ENCODE data around the gene UNC119. TPM values are rescaled to one million over a fixed set of nuclear protein-coding genes. Genes with fewer than 3 reads are reported as not detected.
"Not testable (repeated sequence)": the region's sequence is repeated elsewhere in the genome, so short reads cannot be mapped to it uniquely, and the experiment has no call there.

The UNC119 gene
- total and polyA plus RNA-seq, 8 donors = 13.6 to 30.9 (median 17.2) TPM

DNA sequence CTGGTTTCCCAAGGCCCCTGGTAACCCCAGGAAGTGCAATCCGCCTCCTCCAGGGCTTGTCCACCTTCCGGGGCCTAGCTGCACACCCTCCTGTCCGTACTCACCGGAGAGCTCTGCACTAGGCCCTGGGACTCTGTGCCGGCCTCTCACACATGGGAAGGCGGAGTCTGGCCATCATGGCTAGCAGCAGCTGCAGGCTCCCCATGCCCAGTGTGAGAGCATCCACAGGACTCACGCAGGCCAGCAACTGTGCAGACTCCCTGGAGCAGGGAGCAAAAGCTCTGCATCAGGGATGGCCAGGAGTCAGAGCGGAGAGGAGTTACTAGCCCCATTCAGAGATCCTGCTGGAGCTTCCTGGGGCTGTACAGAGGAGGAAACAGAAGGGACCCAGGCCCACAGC is 26.0 kb downstream of the UNC119 start:
- H3K9me3 ChIP-seq = no peaks in the 10 kb centered on the region
- H3K4me1 ChIP-seq = peaks cover 6 to 41% (median 34%) of the 10 kb centered on the region in 4 donors
- TF ChIP-seq, protein P1, sequence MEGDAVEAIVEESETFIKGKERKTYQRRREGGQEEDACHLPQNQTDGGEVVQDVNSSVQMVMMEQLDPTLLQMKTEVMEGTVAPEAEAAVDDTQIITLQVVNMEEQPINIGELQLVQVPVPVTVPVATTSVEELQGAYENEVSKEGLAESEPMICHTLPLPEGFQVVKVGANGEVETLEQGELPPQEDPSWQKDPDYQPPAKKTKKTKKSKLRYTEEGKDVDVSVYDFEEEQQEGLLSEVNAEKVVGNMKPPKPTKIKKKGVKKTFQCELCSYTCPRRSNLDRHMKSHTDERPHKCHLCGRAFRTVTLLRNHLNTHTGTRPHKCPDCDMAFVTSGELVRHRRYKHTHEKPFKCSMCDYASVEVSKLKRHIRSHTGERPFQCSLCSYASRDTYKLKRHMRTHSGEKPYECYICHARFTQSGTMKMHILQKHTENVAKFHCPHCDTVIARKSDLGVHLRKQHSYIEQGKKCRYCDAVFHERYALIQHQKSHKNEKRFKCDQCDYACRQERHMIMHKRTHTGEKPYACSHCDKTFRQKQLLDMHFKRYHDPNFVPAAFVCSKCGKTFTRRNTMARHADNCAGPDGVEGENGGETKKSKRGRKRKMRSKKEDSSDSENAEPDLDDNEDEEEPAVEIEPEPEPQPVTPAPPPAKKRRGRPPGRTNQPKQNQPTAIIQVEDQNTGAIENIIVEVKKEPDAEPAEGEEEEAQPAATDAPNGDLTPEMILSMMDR (IDR thresholded peaks at IDR 0.05) = no peak
- TF ChIP-seq EP300 (IDR thresholded peaks at IDR 0.05) (no peak), POLR2AphosphoS5 (IDR thresholded peaks at IDR 0.05) (no peak), POLR2A (IDR thresholded peaks at IDR 0.05) (no peak)
- 62 to 79% (median 70%) methylated on average over 7 to 8 of the region's 8 CpGs for whole genome bisulfite sequencing, 5 donors
- H3K27me3 ChIP-seq = peaks cover 0 to 3% (median 0%) of the 10 kb centered on the region in 3 donors
- no peak overlapping the region for H3K4me3 ChIP-seq
- H3K27ac ChIP-seq = no peak overlapping the region
- intact Hi-C loops (cut with DNase I; ENCODE audit: low total_unique reads) = no loop called here
- DNase-seq = peak in 1 of 2 donors; percentile 27
- H3K36me3 ChIP-seq = no peaks in the 10 kb centered on the region

DNA sequence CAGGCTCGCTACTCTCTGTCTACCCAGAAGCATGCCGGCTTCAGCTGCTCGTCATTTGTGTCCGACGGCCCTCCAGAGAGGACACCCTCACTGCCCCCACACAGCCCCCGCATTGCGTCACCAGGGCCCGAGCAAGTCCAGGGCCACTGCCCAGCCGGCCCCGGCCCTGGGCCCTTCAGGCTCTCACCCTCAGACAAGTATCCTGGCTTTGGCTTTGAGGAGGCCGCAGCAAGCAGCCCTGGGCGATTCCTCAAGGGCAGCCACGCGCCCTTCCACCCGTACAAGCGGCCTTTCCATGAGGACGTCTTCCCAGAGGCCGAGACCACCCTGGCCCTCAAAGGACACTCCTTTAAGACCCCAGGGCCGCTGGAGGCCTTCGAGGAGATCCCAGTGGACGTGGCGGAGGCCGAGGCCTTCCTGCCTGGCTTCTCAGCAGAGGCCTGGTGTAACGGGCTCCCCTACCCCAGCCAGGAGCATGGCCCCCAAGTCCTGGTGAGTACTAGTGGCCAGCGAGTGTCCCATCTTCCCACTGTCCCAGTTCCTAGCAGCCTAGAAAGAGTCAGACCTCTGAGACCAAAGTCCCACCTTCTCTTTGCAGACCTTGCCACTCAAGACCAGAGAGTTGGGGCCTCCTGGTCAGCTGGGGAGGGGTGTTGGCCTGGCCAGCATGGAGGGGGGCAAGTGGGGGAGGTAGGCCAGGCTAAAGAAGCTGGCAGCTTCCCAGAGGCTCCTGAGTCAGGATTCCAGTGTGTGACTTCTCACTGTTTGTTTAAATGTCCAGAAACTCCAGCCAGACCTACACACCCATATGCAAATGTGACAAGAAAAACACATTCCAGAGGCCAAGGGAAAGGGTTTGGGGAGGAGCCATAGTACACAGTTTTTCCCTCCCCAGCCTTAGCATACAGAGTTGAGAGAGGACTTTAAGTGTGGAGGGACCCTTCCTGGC is 27.7 kb downstream of the UNC119 start:
- H3K4me1 ChIP-seq = peaks cover 6 to 41% (median 34%) of the 10 kb centered on the region in 4 donors
- H3K27me3 ChIP-seq = no peaks in the 10 kb centered on the region
- no peak overlapping the region for H3K4me3 ChIP-seq
- peak; percentile 89 to 93 for DNase-seq
- H3K9me3 ChIP-seq = no peaks in the 10 kb centered on the region
- 76 to 91% (median 86%) methylated on average over 7 to 25 of the region's 25 CpGs for WGBS, 5 donors
- intact Hi-C loops (cut with DNase I; ENCODE audit: low total_unique reads) = no loop called here
- H3K27ac ChIP-seq = peak overlapping the region; percentile 25 to 73 (median 67)
- H3K36me3 ChIP-seq = no peaks in the 10 kb centered on the region
- TF ChIP-seq POLR2A (IDR thresholded peaks at IDR 0.05) = no peak
- TF ChIP-seq POLR2AphosphoS5 (IDR thresholded peaks at IDR 0.05) = peak in 1 of 3 donors; percentile 47
- TF ChIP-seq, protein P1 (IDR thresholded peaks at IDR 0.05) = no peak
- TF ChIP-seq EP300 (IDR thresholded peaks at IDR 0.05) = no peak

DNA sequence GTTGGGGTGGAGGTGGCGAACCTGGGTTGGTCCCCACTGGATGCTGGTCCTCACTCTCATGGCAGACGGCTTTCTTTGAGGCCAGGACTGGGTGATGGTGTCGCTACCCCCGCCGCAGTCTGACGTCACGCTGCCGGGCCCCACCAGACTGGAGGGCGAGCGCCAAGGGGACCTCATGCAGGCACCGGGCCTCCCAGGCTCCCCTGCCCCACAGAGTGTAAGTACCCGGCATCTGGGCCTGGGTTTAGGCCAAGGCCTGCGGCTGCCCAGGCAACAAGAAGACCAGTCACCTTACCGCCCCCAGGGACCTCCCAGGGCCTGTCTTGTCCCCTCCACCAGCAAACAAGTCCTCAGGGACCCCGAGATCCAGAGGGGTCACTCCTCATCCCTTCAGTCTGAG is 28.5 kb downstream of the UNC119 start:
- no peaks in the 10 kb centered on the region for H3K36me3 ChIP-seq
- no peak for DNase-seq
- no peaks in the 10 kb centered on the region for H3K9me3 ChIP-seq
- intact Hi-C loops (cut with DNase I; ENCODE audit: low total_unique reads) = no loop called here
- TF ChIP-seq EP300 (IDR thresholded peaks at IDR 0.05) (no peak), POLR2AphosphoS5 (IDR thresholded peaks at IDR 0.05) (no peak), POLR2A (IDR thresholded peaks at IDR 0.05) (no peak)
- TF ChIP-seq, protein P1 (IDR thresholded peaks at IDR 0.05) = no peak
- H3K4me1 ChIP-seq = peaks cover 6 to 41% (median 34%) of the 10 kb centered on the region in 4 donors
- no peaks in the 10 kb centered on the region for H3K27me3 ChIP-seq
- 87 to 92% (median 91%) methylated on average over 12 to 15 of the region's 15 CpGs for WGBS, 5 donors
- no peak overlapping the region for H3K27ac ChIP-seq
- H3K4me3 ChIP-seq = no peak overlapping the region

DNA sequence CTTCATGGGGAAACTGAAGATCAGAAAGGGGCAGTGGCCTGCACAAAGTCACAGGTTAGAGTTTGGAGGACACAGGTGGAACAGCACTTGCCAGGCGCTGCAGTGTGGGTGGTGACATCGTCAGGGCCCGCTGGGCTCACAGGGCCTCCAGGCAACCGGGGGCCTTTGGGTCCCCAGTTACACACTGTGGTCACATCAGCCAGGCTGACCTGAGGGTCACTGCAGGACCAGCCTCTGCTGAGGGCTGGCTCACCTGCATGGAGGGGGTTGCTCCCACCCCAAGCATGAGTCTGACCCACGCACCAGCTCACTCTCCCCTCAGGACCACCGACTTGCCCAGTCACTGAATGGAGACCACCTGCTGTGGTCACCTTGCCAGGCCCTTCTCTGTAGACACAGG is 29.2 kb downstream of the UNC119 start:
- intact Hi-C loops (cut with DNase I; ENCODE audit: low total_unique reads) = no loop called here
- H3K27me3 ChIP-seq = no peaks in the 10 kb centered on the region
- H3K4me3 ChIP-seq = no peak overlapping the region
- H3K27ac ChIP-seq = no peak overlapping the region
- no peak for DNase-seq
- TF ChIP-seq, protein P1 (IDR thresholded peaks at IDR 0.05) = no peak
- no peak for TF ChIP-seq POLR2A (IDR thresholded peaks at IDR 0.05)
- TF ChIP-seq EP300 (IDR thresholded peaks at IDR 0.05) = no peak
- no peak for TF ChIP-seq POLR2AphosphoS5 (IDR thresholded peaks at IDR 0.05)
- no peaks in the 10 kb centered on the region for H3K9me3 ChIP-seq
- peaks cover 6 to 39% (median 33%) of the 10 kb centered on the region in 4 donors for H3K4me1 ChIP-seq
- WGBS, 5 donors = 80 to 90% (median 82%) methylated on average over 4 to 6 of the region's 6 CpGs
- H3K36me3 ChIP-seq = no peaks in the 10 kb centered on the region

DNA sequence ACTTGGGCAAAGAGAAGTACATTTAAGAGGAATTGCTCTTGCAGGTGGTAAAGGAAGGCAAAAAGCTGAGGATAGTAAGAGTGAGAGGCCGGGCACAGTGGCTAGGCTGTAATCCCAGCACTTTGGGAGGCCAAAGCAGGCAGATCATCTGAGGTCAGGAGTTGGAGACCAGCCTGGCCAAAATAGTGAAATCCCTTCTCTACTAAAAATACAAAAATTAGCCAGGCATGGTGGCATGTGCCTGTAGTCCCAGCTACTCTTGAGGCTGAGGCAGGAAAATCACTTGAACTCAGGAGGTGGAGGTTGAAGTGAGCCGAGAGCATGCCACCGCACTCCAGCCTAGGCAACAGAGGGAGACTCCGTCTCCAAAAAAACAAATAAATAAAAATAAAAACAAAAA is 30.1 kb downstream of the UNC119 start:
- H3K9me3 ChIP-seq; DNase-seq; H3K27me3 ChIP-seq; H3K4me3 ChIP-seq; H3K36me3 ChIP-seq; H3K27ac ChIP-seq; intact Hi-C loops (cut with DNase I; ENCODE audit: low total_unique reads): not testable (repeated sequence)
- 89 to 97% (median 94%) methylated on average over 4 of the region's 4 CpGs for WGBS, 5 donors
- peaks cover 6 to 30% (median 29%) of the 10 kb centered on the region in 4 donors for H3K4me1 ChIP-seq

Data from stomach (tissue), 9 donors.